Measurements from ENCODE around the gene ATP9A. TPM values are rescaled to one million over a fixed set of nuclear protein-coding genes. Genes with fewer than 3 reads are reported as not detected.

The ATP9A gene
- total RNA-seq, 1 experiment from 2014 or later, result 7.3 TPM

DNA sequence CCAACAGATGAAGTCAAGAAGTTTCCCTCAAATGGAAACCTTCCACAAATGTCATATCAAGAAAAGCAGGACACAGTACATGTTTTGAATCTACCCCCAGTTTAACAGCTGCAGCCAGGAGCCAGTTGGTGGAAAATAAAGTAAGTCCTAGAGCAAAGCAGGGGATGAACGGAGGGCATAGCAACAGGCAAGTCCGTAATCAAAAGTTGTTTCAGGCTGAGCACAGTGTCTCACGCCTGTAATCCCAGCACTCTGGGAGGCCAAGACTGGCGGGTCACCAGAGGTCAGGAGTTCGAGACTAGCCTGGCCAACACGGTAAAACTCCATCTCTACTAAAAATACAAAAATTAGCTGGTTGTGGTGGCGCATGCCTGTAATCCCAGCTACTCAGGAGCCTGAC, 36.6 kb upstream of the ATP9A start:
- Mint-ChIP-seq H3K4me1 (ENCODE audit: insufficient read depth, unreplicated experiment) (no peaks in the 10 kb centered on the region), H3K36me3 (ENCODE audit: insufficient read depth, unreplicated experiment) (no peaks in the 10 kb centered on the region), H3K9me3 (ENCODE audit: unreplicated experiment) (no peaks in the 10 kb centered on the region), H3K27me3 (ENCODE audit: insufficient read depth, unreplicated experiment) (no peaks in the 10 kb centered on the region), H3K4me3 (ENCODE audit: unreplicated experiment) (no peak overlapping the region), H3K27ac (ENCODE audit: low read depth, unreplicated experiment) (no peak overlapping the region)
- CTCF ChIA-PET, result interaction anchor here (0.6 kb wide), 1 partner anchor 46 kb away, joined by 3 read pairs; no protein-coding TSS in a partner anchor
- DNase-seq (ENCODE audit: unreplicated experiment), result no peak
- POLR2A ChIA-PET, result interaction anchor here (1.1 to 1.2 kb wide), 2 partner anchors 186 to 823 kb away, joined by 3 read pairs; no protein-coding TSS in a partner anchor
- TF ChIP-seq, protein P1, sequence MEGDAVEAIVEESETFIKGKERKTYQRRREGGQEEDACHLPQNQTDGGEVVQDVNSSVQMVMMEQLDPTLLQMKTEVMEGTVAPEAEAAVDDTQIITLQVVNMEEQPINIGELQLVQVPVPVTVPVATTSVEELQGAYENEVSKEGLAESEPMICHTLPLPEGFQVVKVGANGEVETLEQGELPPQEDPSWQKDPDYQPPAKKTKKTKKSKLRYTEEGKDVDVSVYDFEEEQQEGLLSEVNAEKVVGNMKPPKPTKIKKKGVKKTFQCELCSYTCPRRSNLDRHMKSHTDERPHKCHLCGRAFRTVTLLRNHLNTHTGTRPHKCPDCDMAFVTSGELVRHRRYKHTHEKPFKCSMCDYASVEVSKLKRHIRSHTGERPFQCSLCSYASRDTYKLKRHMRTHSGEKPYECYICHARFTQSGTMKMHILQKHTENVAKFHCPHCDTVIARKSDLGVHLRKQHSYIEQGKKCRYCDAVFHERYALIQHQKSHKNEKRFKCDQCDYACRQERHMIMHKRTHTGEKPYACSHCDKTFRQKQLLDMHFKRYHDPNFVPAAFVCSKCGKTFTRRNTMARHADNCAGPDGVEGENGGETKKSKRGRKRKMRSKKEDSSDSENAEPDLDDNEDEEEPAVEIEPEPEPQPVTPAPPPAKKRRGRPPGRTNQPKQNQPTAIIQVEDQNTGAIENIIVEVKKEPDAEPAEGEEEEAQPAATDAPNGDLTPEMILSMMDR (IDR thresholded peaks at IDR 0.05; ENCODE audit: unreplicated experiment), result no peak
- intact Hi-C loops (cut with micrococcal nuclease), result loop anchor here (5.0 kb wide), 1 partner anchor 258 kb away; no protein-coding TSS in a partner anchor
- no TSS peak for BruUV-seq (replicated peaks)

DNA sequence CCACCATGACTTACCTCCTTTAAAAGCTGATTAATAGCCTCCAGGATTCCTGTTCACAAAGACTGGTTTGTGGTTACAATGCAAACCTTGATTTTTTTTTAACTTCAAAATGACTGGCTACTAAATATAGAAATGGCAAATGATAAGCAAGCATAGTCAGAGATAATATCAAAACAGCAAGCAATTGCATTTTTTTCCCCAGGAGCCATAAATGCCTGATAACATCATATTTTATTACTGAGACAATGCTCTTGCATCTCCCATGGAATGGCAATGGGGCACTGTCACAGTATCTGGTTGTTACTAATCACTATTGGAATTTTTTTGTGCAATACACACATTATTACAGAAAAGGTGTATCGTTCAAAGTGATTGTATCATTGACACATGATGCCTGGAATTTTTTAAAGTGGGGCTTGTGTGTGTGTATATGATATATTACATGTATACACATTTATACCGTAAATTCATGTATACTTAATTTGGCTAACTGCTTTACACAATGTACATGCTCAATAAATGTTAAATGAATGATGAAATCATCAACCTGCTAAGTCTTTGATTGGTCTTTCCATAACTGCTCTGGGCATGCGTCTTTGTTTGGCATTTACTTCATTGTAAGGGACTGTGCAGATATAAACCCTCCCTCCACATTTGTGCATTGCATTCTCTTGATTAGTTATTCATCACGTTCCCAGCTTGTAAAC, 35.1 kb upstream of the ATP9A start:
- no peaks in the 10 kb centered on the region for H3K27me3 Mint-ChIP-seq (ENCODE audit: insufficient read depth, unreplicated experiment)
- ChIA-PET POLR2A (interaction anchor here (0.9 to 1.2 kb wide), 2 partner anchors 181 to 187 kb away, joined by 3 to 4 read pairs; no protein-coding TSS in a partner anchor), CTCF (interaction anchor here (0.6 to 2.0 kb wide), 5 partner anchors 12 to 279 kb away, joined by 3 to 5 read pairs (median 3); no protein-coding TSS in a partner anchor)
- intact Hi-C loops (cut with micrococcal nuclease), result loop anchor here (5.0 kb wide), 1 partner anchor 259 kb away; no protein-coding TSS in a partner anchor
- H3K4me1 Mint-ChIP-seq (ENCODE audit: insufficient read depth, unreplicated experiment), result no peaks in the 10 kb centered on the region
- H3K36me3 Mint-ChIP-seq (ENCODE audit: insufficient read depth, unreplicated experiment), result no peaks in the 10 kb centered on the region
- no peak overlapping the region for H3K27ac Mint-ChIP-seq (ENCODE audit: low read depth, unreplicated experiment)
- no TSS peak for BruUV-seq (replicated peaks)
- no peak overlapping the region for H3K4me3 Mint-ChIP-seq (ENCODE audit: unreplicated experiment)
- DNase-seq (ENCODE audit: unreplicated experiment), result no peak
- TF ChIP-seq, protein P1 (IDR thresholded peaks at IDR 0.05; ENCODE audit: unreplicated experiment), result no peak
- no peaks in the 10 kb centered on the region for H3K9me3 Mint-ChIP-seq (ENCODE audit: unreplicated experiment)

DNA sequence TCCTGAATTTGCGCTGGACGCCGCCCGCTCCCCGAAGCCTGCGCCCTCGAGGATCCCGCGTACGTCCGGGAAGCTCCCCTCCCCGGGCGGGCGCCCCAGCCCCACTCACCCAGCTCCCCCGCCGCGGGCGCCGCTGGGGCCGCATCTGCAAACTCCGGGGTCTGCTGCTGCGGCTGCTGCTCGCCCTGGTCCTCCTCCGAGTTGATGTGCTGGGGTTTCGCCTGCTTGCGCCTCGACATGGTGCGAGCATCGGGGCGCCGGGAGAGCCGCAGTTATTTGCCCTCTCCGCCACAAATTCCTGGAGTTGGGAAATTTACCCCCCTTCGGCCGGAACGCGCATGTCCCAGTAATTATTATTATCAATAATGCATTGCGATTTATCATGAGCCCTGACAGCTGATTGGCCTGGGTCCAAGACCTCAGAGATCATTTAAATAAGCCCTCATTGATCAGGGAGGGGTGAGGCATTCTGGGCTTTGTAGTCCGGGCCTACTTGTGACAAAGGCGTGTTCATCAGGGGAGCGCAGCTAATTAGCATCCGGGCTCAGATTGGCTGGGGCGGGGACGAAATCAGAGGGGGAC, 34.1 kb upstream of the ATP9A start, which contains the start of gene SALL4:
TSS of gene SALL4 (minus strand) at position 352 of the 582 bp plus-strand sequence. CDS start at position 239, 113 bp downstream.
- BruUV-seq (replicated peaks), result no TSS peak
- intact Hi-C loops (cut with micrococcal nuclease), result loop anchor here (5.0 kb wide), 1 partner anchor 260 kb away; no protein-coding TSS in a partner anchor
- Mint-ChIP-seq H3K9me3 (ENCODE audit: unreplicated experiment) (no peaks in the 10 kb centered on the region), H3K27ac (ENCODE audit: low read depth, unreplicated experiment) (no peak within 1 kb of the TSS), H3K27me3 (ENCODE audit: insufficient read depth, unreplicated experiment) (no peaks in the 10 kb centered on the region), H3K36me3 (ENCODE audit: insufficient read depth, unreplicated experiment) (no peaks in the 10 kb centered on the region), H3K4me1 (ENCODE audit: insufficient read depth, unreplicated experiment) (no peaks in the 10 kb centered on the region), H3K4me3 (ENCODE audit: unreplicated experiment) (peak within 1 kb of the TSS; percentile 63)
- no peak for DNase-seq (ENCODE audit: unreplicated experiment)
- TF ChIP-seq, protein P1 (IDR thresholded peaks at IDR 0.05; ENCODE audit: unreplicated experiment), result no peak
- CTCF ChIA-PET, result interaction anchor here (0.7 to 2.0 kb wide), 4 partner anchors 11 to 302 kb away, joined by 3 to 5 read pairs (median 4); no protein-coding TSS in a partner anchor
- POLR2A ChIA-PET, result no interaction called here

DNA sequence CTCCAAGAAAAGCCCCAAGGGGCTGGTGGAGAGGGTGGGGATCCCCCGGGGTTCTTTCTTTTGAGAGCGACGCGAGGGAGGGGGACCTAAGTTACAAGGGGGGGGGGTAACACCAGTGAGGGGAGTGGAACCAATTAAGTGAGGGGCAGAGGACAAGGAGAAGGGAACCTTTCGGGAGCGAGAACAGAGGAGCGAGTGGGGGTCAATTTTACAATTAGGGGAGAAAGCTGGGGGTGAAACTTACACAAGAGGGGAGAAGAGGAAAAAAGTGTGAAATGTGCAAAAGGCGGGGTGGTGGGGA, 33.6 kb upstream of the ATP9A start:
- no peak overlapping the region for H3K27ac Mint-ChIP-seq (ENCODE audit: low read depth, unreplicated experiment)
- no peaks in the 10 kb centered on the region for H3K36me3 Mint-ChIP-seq (ENCODE audit: insufficient read depth, unreplicated experiment)
- CTCF ChIA-PET, result interaction anchor here (0.7 to 2.0 kb wide), 4 partner anchors 10 to 302 kb away, joined by 3 to 5 read pairs (median 4); no protein-coding TSS in a partner anchor

More for the DNA sequence above, 33.6 kb upstream of the ATP9A start:
- TF ChIP-seq, protein P1 (IDR thresholded peaks at IDR 0.05; ENCODE audit: unreplicated experiment), result no peak
- no TSS peak for BruUV-seq (replicated peaks)
- intact Hi-C loops (cut with micrococcal nuclease), result loop anchor here (2.0 to 5.0 kb wide), 2 partner anchors 163 to 261 kb away; no protein-coding TSS in a partner anchor
- no peak for DNase-seq (ENCODE audit: unreplicated experiment)
- Mint-ChIP-seq H3K4me1 (ENCODE audit: insufficient read depth, unreplicated experiment) (no peaks in the 10 kb centered on the region), H3K4me3 (ENCODE audit: unreplicated experiment) (peak overlapping the region; percentile 63), H3K27me3 (ENCODE audit: insufficient read depth, unreplicated experiment) (no peaks in the 10 kb centered on the region), H3K9me3 (ENCODE audit: unreplicated experiment) (no peaks in the 10 kb centered on the region)
- POLR2A ChIA-PET, result no interaction called here

Data from MCF 10A (cell line).